ENCODE measurements around the gene C18orf63. TPM values are rescaled to one million over a fixed set of nuclear protein-coding genes. Genes with fewer than 3 reads are reported as not detected.

Gene C18orf63
- total and polyA plus RNA-seq, 3 donors from 2014 or later = 9.8 to 22.1 (median 13.7) TPM

GRCh38 chr18:74271635-74272034 lies 44.0 kb upstream of the C18orf63 start:
- 92 to 94% methylated on average over 3 of the region's 3 CpGs for WGBS, 2 donors
- peaks cover 10% of the 10 kb centered on the region for H3K4me1 ChIP-seq
- no peak overlapping the region for H3K4me3 ChIP-seq
- no peaks in the 10 kb centered on the region for H3K36me3 ChIP-seq (ENCODE audit: low read depth, missing control alignments)
- intact Hi-C loops (cut with DNase I; ENCODE audit: low total_unique reads) = no loop called here
- no peak for DNase-seq
- no peaks in the 10 kb centered on the region for H3K27me3 ChIP-seq
- H3K27ac ChIP-seq = no peak overlapping the region
- H3K9me3 ChIP-seq = no peaks in the 10 kb centered on the region
- TF ChIP-seq CTCF (IDR thresholded peaks at IDR 0.05) = no peak
- no peak for TF ChIP-seq POLR2A (IDR thresholded peaks at IDR 0.05)

GRCh38 chr18:74273394-74273793 lies 42.2 kb upstream of the C18orf63 start:
- WGBS, 2 donors = 82 to 93% methylated on average over 3 of the region's 3 CpGs
- intact Hi-C loops (cut with DNase I; ENCODE audit: low total_unique reads) = no loop called here
- DNase-seq = no peak
- Histone ChIP-seq H3K27me3 (no peaks in the 10 kb centered on the region), H3K27ac (no peak overlapping the region), H3K4me1 (peaks cover 10% of the 10 kb centered on the region), H3K36me3 (ENCODE audit: low read depth, missing control alignments) (no peaks in the 10 kb centered on the region), H3K4me3 (no peak overlapping the region), H3K9me3 (no peaks in the 10 kb centered on the region)
- no peak for TF ChIP-seq CTCF (IDR thresholded peaks at IDR 0.05)
- TF ChIP-seq POLR2A (IDR thresholded peaks at IDR 0.05) = no peak

GRCh38 chr18:74274700-74275099 lies 40.9 kb upstream of the C18orf63 start:
- DNase-seq = no peak
- intact Hi-C loops (cut with DNase I; ENCODE audit: low total_unique reads) = no loop called here
- no peak for TF ChIP-seq POLR2A (IDR thresholded peaks at IDR 0.05)
- no peak for TF ChIP-seq CTCF (IDR thresholded peaks at IDR 0.05)
- 47 to 49% methylated on average over 4 of the region's 4 CpGs for WGBS, 2 donors
- H3K9me3 ChIP-seq = no peaks in the 10 kb centered on the region
- no peak overlapping the region for H3K4me3 ChIP-seq
- H3K4me1 ChIP-seq = peaks cover 4% of the 10 kb centered on the region
- H3K36me3 ChIP-seq (ENCODE audit: low read depth, missing control alignments) = no peaks in the 10 kb centered on the region
- H3K27ac ChIP-seq = peak overlapping the region in 1 of 2 donors; percentile 24
- no peaks in the 10 kb centered on the region for H3K27me3 ChIP-seq

- intact Hi-C loops (cut with DNase I; ENCODE audit: low total_unique reads) = no loop called here
- DNase-seq = no peak
- TF ChIP-seq CTCF (IDR thresholded peaks at IDR 0.05) = no peak
- TF ChIP-seq POLR2A (IDR thresholded peaks at IDR 0.05) = no peak
- H3K4me3 ChIP-seq = no peak overlapping the region
- peaks cover 4% of the 10 kb centered on the region for H3K4me1 ChIP-seq
- H3K9me3 ChIP-seq = no peaks in the 10 kb centered on the region
- H3K27me3 ChIP-seq = no peaks in the 10 kb centered on the region
- H3K36me3 ChIP-seq (ENCODE audit: low read depth, missing control alignments) = no peaks in the 10 kb centered on the region
- no peak overlapping the region for H3K27ac ChIP-seq
- 85 to 87% methylated on average over 11 of the region's 11 CpGs for WGBS, 2 donors
Observed at GRCh38 chr18:74275736-74276135, 39.9 kb upstream of the C18orf63 start.

- H3K4me3 ChIP-seq = no peak overlapping the region
- H3K36me3 ChIP-seq (ENCODE audit: low read depth, missing control alignments) = no peaks in the 10 kb centered on the region
- 85 to 87% methylated on average over 10 of the region's 10 CpGs for WGBS, 2 donors
- no peak for TF ChIP-seq CTCF (IDR thresholded peaks at IDR 0.05)
- TF ChIP-seq POLR2A (IDR thresholded peaks at IDR 0.05) = no peak
- intact Hi-C loops (cut with DNase I; ENCODE audit: low total_unique reads) = no loop called here
- no peaks in the 10 kb centered on the region for H3K27me3 ChIP-seq
- DNase-seq = no peak
- no peak overlapping the region for H3K27ac ChIP-seq
- H3K9me3 ChIP-seq = no peaks in the 10 kb centered on the region
- peaks cover 4% of the 10 kb centered on the region for H3K4me1 ChIP-seq
Observed at GRCh38 chr18:74276609-74277008, 39.0 kb upstream of the C18orf63 start.
